RWPE1 (cell line): ENCODE results near the gene MEX3C.

ENCODE experiments used
- CTCF ChIA-PET: fragments of 350-600 bp; sonication (Branson Sonifier 250); formaldehyde crosslinking; extraction: SDS; loops from one replicate; lab custom pipeline; 2021; lab: Yijun Ruan, JAX
- POLR2A ChIA-PET: fragments of 400-600 bp; formaldehyde crosslinking; extraction: SDS; loops from one replicate; lab custom pipeline; 2020; ENCODE audit warnings: antibody characterized with exemption; ENCODE audit not compliant: low non-redundant PET; lab: Yijun Ruan, JAX
- DNase-seq: peaks from one replicate; pipeline ENCODE4 v3.0.0; 2012; ENCODE audit warnings: low spot score
- H3K27ac ChIP-seq: fragments of 450-650 bp; 2 replicates; pipeline ENCODE4 v1.5.1; 2017
- CTCF ChIP-seq: fragments of 450-650 bp; conservative IDR thresholded peaks from 2 replicates; pipeline ENCODE4 v1.5.1; 2017; ENCODE audit warnings: low read depth, mild to moderate bottlenecking

Gene MEX3C

GRCh38 chr18:51197661-51198424 is at the start of gene MEX3C:
TSS of gene MEX3C (minus strand) at chr18:51197681. CDS start at chr18:51197320, 361 bp downstream.
- DNase-seq, result peak; percentile 91
- ChIA-PET POLR2A (interaction anchor here (0.6 to 0.9 kb wide), 3 partner anchors 9 to 327 kb away, joined by 3 to 5 read pairs (median 4); no protein-coding TSS in a partner anchor), CTCF (interaction anchor here (0.6 to 1.0 kb wide), 2 partner anchors 38 to 1708 kb away, joined by 3 read pairs; no protein-coding TSS in a partner anchor)
- H3K27ac ChIP-seq, result peak within 1 kb of the TSS; percentile 96
- TF ChIP-seq CTCF, result peak; percentile 16; the same call in 1 of the 2 replicates

- no peak for DNase-seq
- TF ChIP-seq CTCF, result no peak
- no peak overlapping the region for H3K27ac ChIP-seq
- POLR2A ChIA-PET, result no interaction called here
- CTCF ChIA-PET, result no interaction called here
These were observed 43.7 kb upstream of the MEX3C start for GRCh38 chr18:51241226-51241625.

- peak; percentile 83 for DNase-seq
- CTCF ChIA-PET, result interaction anchor here (0.9 kb wide), 1 partner anchor 38 kb away, joined by 3 read pairs; no protein-coding TSS in a partner anchor
- POLR2A ChIA-PET, result no interaction called here
- no peak overlapping the region for H3K27ac ChIP-seq
- TF ChIP-seq CTCF, result no peak
These were observed 38.7 kb upstream of the MEX3C start for GRCh38 chr18:51236225-51236624.

- H3K27ac ChIP-seq, result no peak overlapping the region
- POLR2A ChIA-PET, result interaction anchor here (0.7 kb wide), 1 partner anchor 708 kb away, joined by 5 read pairs; no protein-coding TSS in a partner anchor
- TF ChIP-seq CTCF, result no peak
- CTCF ChIA-PET, result no interaction called here
- peak; percentile 51 for DNase-seq
These were observed 37.7 kb upstream of the MEX3C start for GRCh38 chr18:51235009-51235789.

GRCh38 chr18:51234117-51235008 is 36.9 kb upstream of the MEX3C start:
- POLR2A ChIA-PET, result no interaction called here
- no peak for DNase-seq
- TF ChIP-seq CTCF, result no peak
- no peak overlapping the region for H3K27ac ChIP-seq
- CTCF ChIA-PET, result no interaction called here
